Posterior vena cava (tissue), 2 donors: ENCODE results near the gene MGAM2. TPM values are rescaled to one million over a fixed set of nuclear protein-coding genes. Genes with fewer than 3 reads are reported as not detected.

Source experiments
- DNase-seq: peaks from one replicate; pipeline ENCODE4 v3.0.0-alpha.2; 2020; ENCODE audit warnings: low spot score
- intact Hi-C, 2 donors: fragments of 100-400 bp; cut with DNase I; formaldehyde crosslinking; loops; one replicate each; pipeline versions ENCODE4 v1.14.1 to v1.14.2; 2022 to 2023
- total RNA-seq, 2 donors: library from RNA; stranded (reverse); fragmentation: NEBNext Ultra II Directional; extraction: Animal tissue kit (Norgen Biotek cat#: 25700); gene quantifications; one replicate each; pipeline ENCODE4 v1.2.1, GENCODE V29; 2021
- donor health status: DM: yes; HTN: yes; CAD: no.
- donor health status: DM: yes; HTN: yes; CAD: no.

MGAM2 gene
- total RNA-seq, 2 donors from 2014 or later = 0.24 to 0.51 TPM

- intact Hi-C loops = no loop called here
- no peak for DNase-seq
Measured at GRCh38 chr7:142248166-142249160, 136.9 kb downstream of the MGAM2 start.

- no peak for DNase-seq
- intact Hi-C loops = no loop called here
Measured at GRCh38 chr7:142249918-142250317, 138.4 kb downstream of the MGAM2 start.

- DNase-seq = no peak
- intact Hi-C loops = no loop called here
Measured at GRCh38 chr7:142250705-142251104, 139.2 kb downstream of the MGAM2 start.

GRCh38 chr7:142257958-142258357 is 146.4 kb downstream of the MGAM2 start, which contains the start of gene PRSS58:
Gene PRSS58, minus strand, starts transcription at chr7:142258058. Its CDS starts 351 bp downstream, at chr7:142257707.
- DNase-seq = no peak
- intact Hi-C loops = no loop called here

- intact Hi-C loops = no loop called here
- no peak for DNase-seq
Measured at GRCh38 chr7:142263598-142264380, 152.3 kb downstream of the MGAM2 start.

Other genes starting within 250 kb of the MGAM2 start
- gene OR9A4, start 195.3 kb upstream of the MGAM2 start, total RNA-seq = not detected
- gene CLEC5A, start 164.7 kb upstream of the MGAM2 start, total RNA-seq = 1 to 10 TPM; 2.5 to 7.5 TPM
- not detected for gene TAS2R38, start 137.9 kb upstream of the MGAM2 start, total RNA-seq
- 1 to 10 TPM; 3.5 to 7.0 TPM for gene MGAM, start 115.8 kb upstream of the MGAM2 start, total RNA-seq
- gene PRSS58, start 146.3 kb downstream of the MGAM2 start, total RNA-seq = not detected